Left kidney (tissue), 2 donors: ENCODE measurements around the gene PSMB1. TPM values are rescaled to one million over a fixed set of nuclear protein-coding genes. Genes with fewer than 3 reads are reported as not detected.
"Not testable (repeated sequence)": the region's sequence is repeated elsewhere in the genome, so short reads cannot be mapped to it uniquely, and the experiment has no call there.

Experiments used
- DNase-seq: peaks from one replicate; pipeline ENCODE4 v3.0.0-alpha.2; 2013
- polyA plus RNA-seq: library from polyadenylated mRNA; unstranded; fragments of 120-200 nt; gene quantifications from one replicate; pipeline ENCODE4 v1.2.1, GENCODE V29; 2013; ENCODE audit not compliant: insufficient read length

Gene PSMB1
- polyA plus RNA-seq, 1 donor: 216 TPM

DNA sequence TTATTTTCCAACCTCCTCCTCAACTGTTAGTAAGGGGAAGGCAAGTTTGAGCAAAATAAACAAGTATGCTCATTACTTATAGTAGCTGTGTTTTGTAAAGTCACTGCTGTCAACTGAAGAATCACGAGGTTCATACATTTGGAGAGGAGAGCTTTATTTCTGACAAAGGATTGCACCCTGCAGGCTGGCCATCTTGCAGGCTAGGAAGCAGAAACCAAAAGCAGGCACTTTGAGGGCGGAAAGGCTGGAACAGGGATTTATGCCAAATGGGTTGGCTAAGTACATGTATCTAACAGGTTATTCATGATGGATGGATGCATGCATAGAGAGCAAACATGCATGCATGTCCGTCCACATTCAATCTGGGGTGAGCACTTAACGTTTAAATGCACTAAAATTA is 46.7 kb downstream of the PSMB1 start:
- DNase-seq: no peak

DNA sequence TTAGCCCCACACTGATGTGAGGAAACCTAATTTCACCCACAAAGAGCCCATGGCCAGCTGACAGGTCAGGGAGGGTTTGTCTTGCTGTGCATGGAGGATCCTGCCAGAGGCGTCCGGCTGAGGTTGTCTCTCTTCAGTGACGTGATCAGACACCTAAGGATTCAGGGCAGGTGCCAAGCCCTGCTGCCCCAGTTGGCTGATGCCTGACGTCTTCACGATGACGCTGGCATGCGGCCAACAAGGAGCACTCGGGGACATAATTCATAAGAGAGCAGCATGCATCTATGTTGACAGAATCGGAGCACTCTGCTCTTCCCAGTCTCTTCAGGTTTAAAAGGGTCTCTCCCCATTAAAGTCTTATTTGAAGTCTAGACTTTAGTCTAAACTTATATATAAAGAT is 47.8 kb downstream of the PSMB1 start:
- DNase-seq: no peak

GRCh38 chr6:170504479-170504878 is 48.6 kb downstream of the PSMB1 start:
- DNase-seq: no peak

- DNase-seq: no peak
Measured at GRCh38 chr6:170503414-170503761, 49.7 kb downstream of the PSMB1 start.

DNA sequence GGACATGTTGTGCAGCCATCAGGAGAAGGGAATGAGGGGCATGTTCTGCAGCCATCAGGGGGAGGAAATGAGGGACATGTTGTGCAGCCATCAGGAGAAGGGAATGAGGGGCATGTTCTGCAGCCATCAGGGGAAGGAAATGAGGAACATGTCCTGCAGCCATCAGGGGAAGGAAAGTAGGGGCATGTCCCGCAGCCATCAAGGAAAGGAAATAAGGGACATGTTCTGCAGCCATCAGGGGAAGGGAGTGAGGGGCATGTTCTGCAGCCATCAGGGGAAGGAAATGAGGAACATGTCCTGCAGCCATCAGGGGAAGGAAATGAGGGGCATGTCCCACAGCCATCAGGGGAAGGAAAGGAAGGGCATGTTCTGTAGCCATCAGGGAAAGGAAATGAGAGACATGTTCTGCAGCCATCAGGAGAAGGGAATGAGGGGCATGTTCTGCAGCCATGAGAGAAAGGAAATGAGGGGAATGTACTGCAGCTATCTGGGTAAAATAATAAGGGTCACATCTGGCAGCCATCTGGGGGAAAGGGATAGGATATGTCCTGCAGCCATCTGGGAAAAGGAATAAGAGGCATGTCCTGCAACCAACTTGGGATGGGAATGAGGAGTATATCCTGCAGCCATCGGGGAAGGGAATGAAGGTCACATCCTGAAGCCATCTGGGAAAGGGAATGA is 50.2 kb downstream of the PSMB1 start:
- not testable (repeated sequence) for DNase-seq

DNA sequence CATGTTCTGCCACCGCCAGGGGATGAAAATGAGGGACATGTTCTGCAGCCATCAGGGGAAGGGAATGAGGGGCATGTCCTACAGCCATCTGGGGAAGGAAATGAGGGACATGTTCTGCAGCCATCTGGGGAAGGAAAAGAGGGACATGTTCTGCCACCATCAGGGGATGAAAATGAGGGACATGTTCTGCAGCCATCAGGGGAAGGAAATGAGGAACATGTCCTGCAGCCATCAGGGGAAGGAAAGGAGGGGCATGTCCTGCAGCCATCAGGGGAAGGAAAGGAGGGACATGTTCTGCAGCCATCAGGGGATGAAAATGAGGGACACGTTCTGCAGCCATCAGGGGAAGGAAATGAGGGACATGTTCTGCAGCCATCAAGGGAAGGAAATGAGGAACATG is 50.8 kb downstream of the PSMB1 start:
- DNase-seq: not testable (repeated sequence)

- DNase-seq: no peak
Measured at GRCh38 chr6:170500955-170501590, 52.0 kb downstream of the PSMB1 start.

DNA sequence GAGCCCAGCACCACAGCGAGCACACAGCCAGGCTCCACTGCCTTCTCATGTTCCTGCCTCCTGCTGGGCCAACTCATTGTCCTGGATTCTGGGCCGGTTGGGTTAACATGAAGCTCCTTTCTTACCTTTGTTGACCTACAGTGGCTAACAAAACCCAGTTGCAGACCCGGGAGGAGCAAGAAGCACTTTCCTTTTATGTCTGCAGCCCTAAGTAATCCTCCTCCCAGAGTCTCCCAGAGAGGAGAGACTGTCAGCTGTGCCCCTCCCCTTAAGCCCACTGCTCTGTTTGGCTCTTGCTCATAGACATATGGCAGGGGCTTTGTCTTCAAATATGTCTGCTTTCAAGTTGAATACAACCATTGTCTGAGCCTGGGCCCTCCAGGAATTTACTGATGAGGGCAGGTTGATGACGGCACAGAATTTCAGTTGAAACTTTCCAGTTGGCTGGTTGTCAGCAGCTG is 55.2 kb downstream of the PSMB1 start:
- DNase-seq: no peak

DNA sequence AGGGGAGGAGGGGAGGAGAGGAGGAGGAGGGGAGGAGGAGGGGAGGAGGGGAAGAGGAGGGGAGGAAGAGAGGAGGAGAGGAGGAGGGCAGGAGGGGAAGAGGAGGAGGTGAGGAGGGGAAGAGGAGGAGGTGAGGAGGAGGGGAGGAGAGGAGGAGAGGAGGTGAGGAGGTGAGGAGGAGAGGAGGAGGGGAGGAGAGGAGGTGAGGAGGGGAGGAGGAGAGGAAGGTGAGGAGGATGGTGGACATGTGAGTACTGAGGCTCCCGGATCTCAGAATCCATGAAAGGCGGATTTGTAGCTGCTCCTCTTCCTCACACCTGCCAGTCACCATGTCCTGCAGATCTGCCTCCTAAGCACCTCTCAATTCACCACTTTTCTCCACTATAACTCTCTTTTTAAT is 59.8 kb downstream of the PSMB1 start:
- DNase-seq: no peak

- no peak for DNase-seq
Measured at GRCh38 chr6:170490259-170490658, 62.8 kb downstream of the PSMB1 start.

DNA sequence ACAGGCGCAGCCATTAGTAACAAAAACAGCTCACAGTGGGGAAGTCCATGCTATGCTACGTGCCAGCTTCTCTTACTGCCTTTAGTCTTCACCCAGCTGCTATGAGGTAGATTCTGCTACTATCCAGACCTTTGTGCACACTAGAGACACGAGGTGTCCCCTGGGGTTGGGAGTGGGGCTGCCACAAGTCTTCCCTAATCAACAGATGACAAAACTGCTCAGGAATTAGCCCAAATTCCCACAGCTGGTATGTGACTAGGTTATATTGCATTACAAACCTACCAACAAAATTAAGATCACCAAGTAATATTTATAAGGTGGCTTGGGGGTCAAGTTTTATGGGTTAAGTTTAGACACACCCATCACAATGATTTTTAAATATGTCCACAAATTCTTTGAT is 63.3 kb downstream of the PSMB1 start:
- DNase-seq: no peak

- DNase-seq: no peak
Measured at GRCh38 chr6:170487707-170488329, 65.3 kb downstream of the PSMB1 start.

GRCh38 chr6:170485159-170485558 is 67.9 kb downstream of the PSMB1 start:
- DNase-seq: no peak

Other genes starting within 250 kb of the PSMB1 start
- 39.9 TPM for gene FAM120B, start 246.5 kb downstream of the PSMB1 start, polyA plus RNA-seq
- gene TBP, start 1.1 kb upstream of the PSMB1 start, polyA plus RNA-seq: 28.2 TPM
- 85.1 TPM for gene PDCD2, start 31.3 kb upstream of the PSMB1 start, polyA plus RNA-seq